SKM-1 treated with dmso at 0.1 percent for 144 hours (cell line): ENCODE results near the gene FAM117B.
A peak's percentile ranks its signal among the peaks of the same experiment; 100 is the strongest.
"Not testable (repeated sequence)": the region's sequence is repeated elsewhere in the genome, so short reads cannot be mapped to it uniquely, and the experiment has no call there.

Experiments
- DNase-seq: peaks from one replicate; lab custom pipeline; 2025; ENCODE audit not compliant: unreplicated experiment; lab: John Stamatoyannopoulos, UW

FAM117B gene

GRCh38 chr2:202757339-202757738 is 122.6 kb downstream of the FAM117B start:
- no peak for DNase-seq

DNA sequence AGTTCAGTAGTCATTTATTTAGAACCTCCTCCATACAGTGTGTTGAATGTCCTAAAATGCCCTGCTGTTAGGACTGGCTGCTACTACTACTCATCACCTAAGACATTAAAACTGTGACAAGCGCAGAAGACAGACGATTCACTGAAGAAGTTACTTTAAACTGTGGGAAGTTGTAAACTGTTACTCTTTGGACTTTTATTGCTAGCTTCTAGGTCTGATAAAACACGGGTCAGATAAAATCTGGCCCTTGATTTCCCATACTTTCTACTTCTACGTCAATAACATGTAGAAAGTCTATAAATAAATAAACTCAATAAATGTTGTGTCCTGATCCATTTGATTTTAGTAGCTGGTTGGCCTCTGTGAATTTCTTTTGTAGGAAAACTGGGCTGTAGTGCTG is 123.4 kb downstream of the FAM117B start:
- DNase-seq: no peak

DNA sequence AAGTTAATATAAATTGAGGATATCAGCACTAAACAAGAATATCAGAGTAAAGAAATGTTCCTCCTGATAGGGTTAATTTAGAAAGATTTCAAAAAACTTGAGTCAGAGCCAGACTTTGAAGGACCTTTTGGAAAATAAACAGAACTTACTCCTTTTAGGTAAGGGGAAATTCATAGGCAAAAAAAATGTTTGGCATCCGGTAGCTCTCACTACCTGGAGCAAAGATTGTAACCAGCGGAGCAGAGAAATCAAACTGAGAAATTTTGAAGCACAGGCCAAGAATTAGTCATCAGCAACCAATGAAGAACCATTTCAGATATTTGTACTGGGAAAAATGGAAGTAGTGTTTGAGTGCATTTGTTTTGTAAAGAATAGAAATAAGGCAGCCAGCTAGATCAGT is 123.8 kb downstream of the FAM117B start:
- no peak for DNase-seq

DNA sequence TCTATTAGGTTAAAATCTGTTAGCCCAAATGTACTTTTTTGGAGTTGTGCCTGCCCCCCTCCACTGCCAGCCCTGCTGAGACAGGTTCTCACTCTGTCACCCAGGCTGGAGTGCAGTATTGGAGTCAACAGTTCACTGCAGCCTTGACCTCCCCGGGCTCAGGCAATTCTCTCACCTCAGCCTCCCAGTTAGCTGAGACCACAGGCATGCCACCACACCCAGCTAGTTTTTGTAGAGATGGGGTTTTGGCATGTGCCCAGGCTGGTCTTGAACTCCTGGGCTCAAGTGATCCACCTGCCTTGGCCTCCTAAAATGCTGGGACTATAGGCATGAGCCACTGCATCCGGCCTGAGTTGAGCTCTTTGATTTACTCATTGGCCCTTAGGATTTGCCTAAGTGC is 126.1 kb downstream of the FAM117B start:
- DNase-seq: no peak

DNA sequence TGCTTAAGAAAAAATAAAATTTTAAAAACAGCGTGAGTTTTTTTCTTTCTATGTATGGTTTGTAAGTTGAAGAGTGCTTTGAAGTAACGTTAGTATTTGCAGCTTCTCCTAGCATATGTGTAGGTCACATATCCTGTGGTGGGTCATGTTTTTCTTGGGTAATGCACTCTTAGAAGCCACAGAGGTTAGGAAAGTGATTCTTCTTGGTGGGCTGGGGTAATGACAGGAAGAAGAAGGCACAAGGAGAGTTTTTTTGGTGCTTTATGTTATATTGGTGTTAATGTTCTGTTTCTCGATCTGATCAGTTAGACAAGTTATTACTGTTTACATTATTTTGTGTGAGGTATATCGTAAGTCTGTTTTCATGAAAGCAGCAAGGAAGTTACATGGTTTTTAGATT is 127.8 kb downstream of the FAM117B start:
- peak; percentile 21 for DNase-seq

GRCh38 chr2:202763916-202764315 is 129.1 kb downstream of the FAM117B start:
- no peak for DNase-seq

DNA sequence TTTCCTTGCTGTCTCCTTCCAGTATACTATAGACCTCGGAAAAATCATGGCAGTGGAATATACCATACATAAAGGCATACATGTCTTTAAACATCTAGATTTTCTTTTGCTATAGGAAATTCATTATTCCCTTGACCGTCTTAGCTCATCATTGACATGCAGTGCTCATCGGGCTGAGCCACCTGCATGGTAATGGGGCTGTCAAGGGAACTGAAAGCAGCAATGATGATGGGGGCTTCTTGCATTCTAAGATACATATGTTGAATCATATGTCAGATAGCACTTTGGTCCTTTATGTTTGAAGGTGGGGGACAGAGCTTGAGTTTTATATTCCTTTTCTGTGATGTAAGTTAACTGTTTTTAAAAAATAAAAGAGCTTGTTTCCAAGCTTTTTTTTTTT is 130.2 kb downstream of the FAM117B start:
- no peak for DNase-seq

DNA sequence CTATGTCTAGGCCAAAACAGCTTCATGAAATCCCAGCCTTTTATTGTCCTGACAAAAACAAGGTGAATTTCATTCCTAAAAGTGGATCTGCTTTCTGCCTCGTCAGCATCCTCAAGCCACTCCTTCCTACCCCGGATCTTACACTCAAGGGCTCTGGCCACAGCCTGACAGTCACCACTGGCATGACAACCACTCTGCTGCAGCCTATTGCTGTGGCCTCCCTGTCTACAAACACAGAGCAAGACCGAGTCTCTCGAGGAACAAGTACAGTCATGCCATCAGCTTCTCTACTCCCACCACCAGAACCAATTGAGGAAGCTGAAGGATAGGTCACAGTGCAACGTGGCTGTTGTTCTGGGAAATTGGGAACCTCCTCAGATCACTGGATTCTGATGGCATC is 130.7 kb downstream of the FAM117B start:
- peak; percentile 1 for DNase-seq

DNA sequence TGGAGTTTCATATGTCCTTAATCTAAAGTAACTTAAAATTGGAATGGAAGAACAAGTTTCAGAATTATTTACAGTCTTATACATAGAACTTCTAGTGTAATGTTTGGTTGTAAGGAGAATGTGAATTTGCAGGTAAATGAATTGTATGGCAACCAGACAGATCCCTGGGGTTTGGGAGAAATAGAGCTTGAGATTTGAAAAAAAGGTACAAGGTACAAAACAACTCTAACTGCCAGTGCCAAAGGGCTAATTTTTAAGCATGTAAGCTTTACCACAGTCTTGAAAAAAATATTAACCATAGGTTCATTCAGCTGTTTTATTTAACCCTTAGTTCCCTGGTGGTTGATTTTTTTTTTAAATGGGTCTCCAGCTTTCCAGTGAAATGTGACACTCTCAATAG is 133.5 kb downstream of the FAM117B start:
- DNase-seq: no peak

DNA sequence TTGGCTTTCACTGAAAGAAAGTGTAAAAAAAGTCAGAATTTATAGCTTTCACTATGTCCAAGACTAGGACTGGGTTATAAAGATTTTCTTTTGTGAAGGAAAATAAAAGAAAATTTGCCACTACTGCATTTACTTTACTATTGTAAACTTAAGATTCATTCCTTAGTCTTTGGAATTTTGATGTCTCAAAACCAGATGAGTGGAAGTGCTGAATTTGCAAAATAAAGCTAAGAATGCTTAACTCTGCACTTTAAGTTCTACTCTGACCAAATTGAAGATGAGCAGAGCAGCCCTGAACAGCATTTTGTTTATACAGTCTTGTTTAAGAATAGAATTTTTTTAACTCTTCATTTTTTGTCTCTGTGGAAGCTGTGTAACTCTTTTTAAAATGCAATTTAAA is 134.4 kb downstream of the FAM117B start:
- DNase-seq: no peak

DNA sequence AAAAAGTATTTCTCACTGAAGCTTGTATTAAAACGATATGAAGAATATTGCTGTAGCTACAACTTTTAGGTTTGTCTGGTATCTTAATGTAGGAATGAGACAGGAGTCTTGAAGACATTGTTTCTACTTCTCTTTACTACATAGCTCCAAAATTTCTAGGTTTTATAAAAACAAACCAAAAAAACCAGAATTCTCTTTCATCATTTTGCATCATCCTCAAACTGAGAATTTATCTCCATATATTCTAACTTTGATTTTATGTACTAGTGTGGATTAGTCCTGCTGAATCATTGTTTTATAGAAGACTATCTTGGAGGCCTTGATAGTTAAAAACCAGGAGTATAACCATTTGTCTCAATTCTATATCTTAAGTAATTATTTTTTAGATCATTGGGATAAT is 136.6 kb downstream of the FAM117B start:
- no peak for DNase-seq

- no peak for DNase-seq
Observed at GRCh38 chr2:202771741-202772460, 137.1 kb downstream of the FAM117B start.

GRCh38 chr2:202773301-202773973 is 138.7 kb downstream of the FAM117B start:
- DNase-seq: no peak

DNA sequence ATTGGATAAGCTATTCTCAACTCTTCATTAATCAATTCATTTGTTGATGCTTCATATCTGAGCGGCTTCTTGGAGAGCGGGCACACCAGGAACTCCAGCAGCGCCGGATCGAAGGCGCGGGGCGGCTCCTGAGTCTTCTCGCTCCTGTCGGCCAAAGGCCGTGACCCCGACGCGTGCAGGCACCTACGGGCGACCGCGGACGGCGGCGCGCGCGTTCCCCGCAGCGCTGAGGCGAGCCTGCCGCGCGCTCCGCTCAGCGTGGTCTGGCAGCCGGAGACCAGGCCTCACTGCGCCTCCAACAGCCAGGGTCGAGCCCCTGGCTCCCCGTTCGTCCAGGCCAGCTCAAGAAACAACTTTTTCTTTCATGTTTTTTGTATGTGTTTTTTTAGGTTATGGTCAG is 139.3 kb downstream of the FAM117B start:
- DNase-seq: no peak

GRCh38 chr2:202778217-202778616 is 143.4 kb downstream of the FAM117B start:
- no peak for DNase-seq

DNA sequence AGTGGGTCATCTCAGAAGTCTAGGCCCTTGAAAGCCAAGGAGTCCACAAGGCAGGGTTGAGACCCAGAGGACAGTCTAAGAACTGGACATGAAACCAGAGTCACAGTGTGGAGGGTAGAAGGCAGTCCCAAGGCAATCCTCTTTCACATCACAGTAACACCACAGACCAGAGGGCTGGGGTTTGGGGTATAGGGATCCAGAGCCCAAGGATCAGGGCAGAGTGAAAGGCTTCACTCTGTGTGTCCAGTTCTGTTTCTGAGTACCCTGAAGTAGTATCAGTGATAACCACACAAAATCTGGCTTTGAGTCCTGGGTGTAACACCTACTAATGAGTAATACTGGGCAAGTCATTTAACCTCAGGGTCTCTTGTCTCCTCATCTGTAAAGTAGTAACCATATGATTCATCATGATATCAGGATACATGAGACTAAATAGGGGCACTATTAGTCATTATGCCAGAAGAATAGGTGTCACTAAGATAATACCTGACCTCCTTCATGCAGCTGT is 145.8 kb downstream of the FAM117B start:
- no peak for DNase-seq

DNA sequence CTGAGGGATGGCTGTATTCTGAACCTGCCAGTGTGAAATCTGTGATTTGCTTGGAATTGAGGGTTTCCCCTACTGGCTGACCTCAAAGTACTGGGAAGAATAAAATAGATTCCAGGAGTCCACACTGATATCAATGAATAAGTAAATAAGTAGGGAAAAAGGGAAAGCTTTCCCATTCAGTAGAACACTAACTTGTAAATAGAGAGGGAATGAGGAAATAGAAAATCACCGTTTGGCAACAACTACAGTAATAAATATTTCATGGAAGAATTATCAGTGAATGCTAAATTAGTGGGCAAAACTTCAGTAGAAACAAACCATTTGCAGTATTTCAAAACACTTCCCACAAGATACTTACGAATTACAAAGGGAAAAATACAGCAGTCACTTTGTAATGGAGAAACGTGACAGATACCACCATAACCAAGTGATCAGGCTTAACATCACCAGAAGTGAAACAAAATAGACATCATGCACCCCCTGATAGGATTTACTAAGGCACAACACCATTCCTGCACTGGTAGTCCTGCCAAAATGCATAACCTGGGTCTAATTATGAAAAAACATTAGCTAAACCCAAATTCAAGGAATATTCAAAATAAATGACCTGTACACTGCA is 148.3 kb downstream of the FAM117B start:
- DNase-seq: no peak

DNA sequence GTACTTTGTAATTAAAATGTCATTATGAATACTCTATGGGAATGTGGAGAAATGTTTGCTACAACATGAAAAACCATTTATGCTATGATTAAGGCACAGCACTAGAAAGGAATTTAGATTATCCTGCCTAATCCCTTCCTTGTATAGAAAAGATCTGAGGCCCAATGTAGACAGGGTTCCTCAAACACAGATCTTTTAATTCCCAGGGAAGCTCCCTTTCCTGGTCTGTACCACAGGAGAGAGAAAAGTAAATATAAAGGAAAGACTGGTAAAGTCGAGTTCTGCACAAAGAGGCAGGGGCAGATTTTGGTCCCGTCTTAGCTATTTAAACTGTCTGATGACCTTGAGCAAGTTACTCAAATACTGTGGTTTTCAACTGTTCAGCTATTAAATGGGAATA is 152.1 kb downstream of the FAM117B start:
- DNase-seq: no peak

DNA sequence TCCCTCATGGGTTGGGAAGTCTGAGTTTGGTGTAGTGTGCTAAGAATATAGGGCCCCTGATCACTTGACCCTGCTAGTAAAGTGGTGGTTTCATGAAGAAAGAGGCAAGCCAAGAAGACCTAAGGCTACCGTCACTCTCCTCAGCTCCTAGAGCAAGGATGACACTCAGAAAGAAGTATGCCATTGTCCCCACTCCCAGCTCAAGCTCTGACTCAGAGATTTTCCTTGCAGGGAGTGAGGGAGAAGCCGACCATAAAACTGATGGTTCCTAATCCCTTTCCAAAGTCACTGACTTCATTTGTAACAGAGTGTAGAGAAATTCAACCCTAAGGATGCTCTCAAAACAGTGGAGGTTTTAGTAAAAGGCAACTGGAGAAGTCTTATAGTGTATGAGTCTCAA is 155.9 kb downstream of the FAM117B start:
- DNase-seq: no peak

- DNase-seq: no peak
Observed at GRCh38 chr2:202797944-202798343, 163.2 kb downstream of the FAM117B start.

DNA sequence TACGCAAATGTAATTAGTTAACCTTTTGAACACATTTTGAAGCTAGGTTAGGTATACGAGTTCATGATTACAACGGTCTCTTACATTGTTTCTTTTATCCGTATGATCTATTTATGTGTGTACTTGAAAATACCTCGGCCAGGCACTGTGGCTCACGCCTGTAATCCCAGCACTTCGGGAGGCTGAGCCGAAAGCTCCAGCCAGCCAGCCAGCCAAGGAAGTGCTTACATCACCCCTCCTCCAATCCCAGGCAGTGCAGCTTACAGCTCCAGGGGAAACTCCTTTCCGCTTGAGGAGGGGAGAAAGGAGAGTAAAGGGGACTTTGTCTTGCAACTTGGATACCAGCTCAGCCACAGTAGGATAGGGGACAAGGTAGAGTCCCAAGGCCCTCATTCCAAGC is 171.1 kb downstream of the FAM117B start:
- not testable (repeated sequence) for DNase-seq

DNA sequence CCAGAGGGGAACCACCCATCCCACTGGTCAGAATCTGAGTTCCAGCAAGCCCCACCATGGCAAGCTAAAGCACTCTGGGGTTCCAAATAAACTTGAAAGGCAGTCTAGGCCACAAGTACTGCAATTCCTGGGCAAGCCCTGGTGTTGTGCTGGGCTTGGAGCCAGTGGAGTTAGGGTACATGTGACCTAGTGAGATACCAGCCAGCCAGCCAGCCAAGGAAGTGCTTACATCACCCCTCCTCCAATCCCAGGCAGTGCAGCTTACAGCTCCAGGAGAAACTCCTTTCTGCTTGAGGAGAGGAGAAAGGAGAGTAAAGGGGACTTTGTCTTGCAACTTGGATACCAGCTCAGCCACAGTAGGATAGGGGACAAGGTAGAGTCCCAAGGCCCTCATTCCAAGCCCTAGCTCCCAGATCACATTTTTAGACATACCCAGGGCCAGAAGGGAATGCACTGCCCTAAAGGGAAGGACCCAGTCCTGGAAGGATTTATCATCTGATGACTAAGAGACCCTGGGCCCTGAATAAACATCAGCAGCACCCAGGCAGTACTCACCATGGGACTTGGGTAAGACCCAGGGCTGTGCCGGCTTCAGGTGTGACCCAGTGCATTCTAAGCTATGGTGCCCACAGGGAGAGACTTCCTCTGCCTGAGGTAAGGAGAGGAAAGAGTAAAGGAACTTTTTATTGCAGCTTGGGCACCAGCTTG is 172.8 kb downstream of the FAM117B start:
- DNase-seq: not testable (repeated sequence)
